ENCODE results near the gene CDC27.
"Not testable (repeated sequence)": the region's sequence is repeated elsewhere in the genome, so short reads cannot be mapped to it uniquely, and the experiment has no call there.

CDC27 gene

DNA sequence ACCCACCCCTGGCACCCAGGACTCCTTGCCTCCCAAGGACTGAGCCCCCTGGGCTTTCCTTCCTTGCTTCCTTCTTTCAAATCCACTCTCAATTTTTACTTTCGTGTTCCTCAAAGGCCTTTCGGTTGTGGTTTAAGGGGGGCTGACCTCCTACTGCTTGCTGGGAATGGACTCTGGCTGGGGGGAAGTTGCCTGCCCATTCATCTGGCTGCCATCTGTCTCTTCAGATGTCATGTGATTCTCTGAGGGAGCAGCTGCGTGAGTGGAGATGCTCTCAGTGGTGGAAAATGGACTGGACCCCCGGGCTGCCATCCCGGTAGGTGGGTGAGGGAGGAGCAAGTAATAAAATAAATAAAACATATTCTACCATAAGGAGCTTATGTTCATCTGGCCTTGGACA lies 116.2 kb downstream of the CDC27 start:
- Histone ChIP-seq H3K27me3 (replicated peaks; ENCODE audit: control insufficient read depth, insufficient read depth, low read length) (no peaks in the 10 kb centered on the region), H3K36me3 (ENCODE audit: control insufficient read depth, insufficient read depth, low read length) (no peaks in the 10 kb centered on the region), H3K4me3 (replicated peaks; ENCODE audit: low read depth, low read length) (no peak overlapping the region)
- TF ChIP-seq, protein P1, sequence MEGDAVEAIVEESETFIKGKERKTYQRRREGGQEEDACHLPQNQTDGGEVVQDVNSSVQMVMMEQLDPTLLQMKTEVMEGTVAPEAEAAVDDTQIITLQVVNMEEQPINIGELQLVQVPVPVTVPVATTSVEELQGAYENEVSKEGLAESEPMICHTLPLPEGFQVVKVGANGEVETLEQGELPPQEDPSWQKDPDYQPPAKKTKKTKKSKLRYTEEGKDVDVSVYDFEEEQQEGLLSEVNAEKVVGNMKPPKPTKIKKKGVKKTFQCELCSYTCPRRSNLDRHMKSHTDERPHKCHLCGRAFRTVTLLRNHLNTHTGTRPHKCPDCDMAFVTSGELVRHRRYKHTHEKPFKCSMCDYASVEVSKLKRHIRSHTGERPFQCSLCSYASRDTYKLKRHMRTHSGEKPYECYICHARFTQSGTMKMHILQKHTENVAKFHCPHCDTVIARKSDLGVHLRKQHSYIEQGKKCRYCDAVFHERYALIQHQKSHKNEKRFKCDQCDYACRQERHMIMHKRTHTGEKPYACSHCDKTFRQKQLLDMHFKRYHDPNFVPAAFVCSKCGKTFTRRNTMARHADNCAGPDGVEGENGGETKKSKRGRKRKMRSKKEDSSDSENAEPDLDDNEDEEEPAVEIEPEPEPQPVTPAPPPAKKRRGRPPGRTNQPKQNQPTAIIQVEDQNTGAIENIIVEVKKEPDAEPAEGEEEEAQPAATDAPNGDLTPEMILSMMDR (IDR thresholded peaks at IDR 0.05; ENCODE audit: insufficient read depth, low read length, poor library complexity, severe bottlenecking), result no peak
- DNase-seq (ENCODE audit: extremely low read depth, insufficient read length), result no peak

DNA sequence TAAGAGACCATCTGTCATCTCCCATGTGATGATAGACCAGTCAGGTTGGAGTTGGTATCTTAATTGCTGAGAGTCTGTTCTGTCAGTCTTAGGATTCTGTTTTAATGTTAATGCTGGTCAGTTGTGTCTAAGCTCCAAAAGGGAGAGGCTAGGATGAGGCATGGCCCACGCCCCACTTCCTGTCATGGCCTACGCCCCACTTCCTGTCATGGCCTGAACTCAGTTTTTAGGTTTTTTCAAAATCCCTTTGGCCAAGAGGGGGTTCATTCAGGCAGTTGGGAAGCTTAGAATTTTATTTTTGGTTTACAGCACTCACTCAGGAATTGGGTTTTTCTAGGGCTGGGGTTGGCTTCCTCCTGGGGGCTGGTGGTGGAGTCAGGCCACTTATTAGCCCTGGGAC lies 117.9 kb downstream of the CDC27 start:
- H3K27me3 ChIP-seq (replicated peaks; ENCODE audit: control insufficient read depth, insufficient read depth, low read length); H3K4me3 ChIP-seq (replicated peaks; ENCODE audit: low read depth, low read length); H3K36me3 ChIP-seq (ENCODE audit: control insufficient read depth, insufficient read depth, low read length); DNase-seq (ENCODE audit: extremely low read depth, insufficient read length): not testable (repeated sequence)

DNA sequence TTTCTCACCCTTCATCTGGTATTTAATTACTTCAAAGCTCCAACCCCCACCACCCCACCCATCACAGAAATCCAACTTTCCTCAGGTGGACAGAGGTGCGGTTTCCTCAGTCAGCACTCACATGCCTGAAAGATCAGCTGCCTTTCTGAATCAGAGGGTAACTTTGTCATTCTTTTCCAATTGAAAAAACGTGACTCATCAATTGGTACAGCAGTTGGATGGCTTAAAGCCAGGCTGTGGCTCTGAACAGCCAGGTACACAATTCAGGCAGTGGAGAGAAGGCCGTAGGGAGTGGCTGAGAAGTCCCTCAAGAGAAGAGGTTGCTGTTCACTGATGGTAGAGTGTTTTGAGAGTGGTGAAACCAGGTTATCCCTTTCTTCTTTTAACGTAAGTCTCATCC lies 118.8 kb downstream of the CDC27 start:
- DNase-seq (ENCODE audit: extremely low read depth, insufficient read length); H3K36me3 ChIP-seq (ENCODE audit: control insufficient read depth, insufficient read depth, low read length); H3K27me3 ChIP-seq (replicated peaks; ENCODE audit: control insufficient read depth, insufficient read depth, low read length); H3K4me3 ChIP-seq (replicated peaks; ENCODE audit: low read depth, low read length): not testable (repeated sequence)

Measured in GM06990 (cell line).